ENCODE data around the gene COG5. TPM values are rescaled to one million over a fixed set of nuclear protein-coding genes. Genes with fewer than 3 reads are reported as not detected.

The COG5 gene
- total and polyA plus RNA-seq, 10 of the 15 experiments (the other 5 are each of a cell fraction or from before 2014, with no cell fraction given), result 5.5 to 27.9 (median 15.6) TPM

- TF ChIP-seq ZBTB4 (CRISPR knock-in tag; IDR thresholded peaks at IDR 0.05), result no peak
Measured at GRCh38 chr7:107573537-107573936, 9.8 kb upstream of the COG5 start (continued).

GRCh38 chr7:107570298-107570697, 6.6 kb upstream of the COG5 start:
- ChIA-PET CTCF (no interaction called here), SMC1A (ENCODE audit: uncharacterized antibody, unreplicated experiment) (interaction anchor here (0.6 to 1.3 kb wide), 2 partner anchors 14 to 173 kb away, joined by 3 read pairs; no protein-coding TSS in a partner anchor), RAD21 (ENCODE audit: unreplicated experiment) (no interaction called here), POLR2A (no interaction called here)
- no peaks in the 10 kb centered on the region for H3K4me1 ChIP-seq (ENCODE audit: control insufficient read depth, insufficient read depth, low read length)
- BruUV-seq (replicated peaks), result no TSS peak
- H3K9ac ChIP-seq (ENCODE audit: control insufficient read depth, insufficient read depth, low read length), result no peak overlapping the region
- H3K4me2 ChIP-seq (ENCODE audit: control insufficient read depth, insufficient read depth), result no peak overlapping the region
- no peak for DNase-seq (ENCODE audit: low read depth, low spot score)
- 100% methylated on average over 2 of the region's 2 CpGs for WGBS (ENCODE audit: insufficient coverage, insufficient replicate concordance, low lambda C conversion rate, missing lambda C conversion rate)
- ATAC-seq, result no peak; the same call in 2 of the 3 replicates
- no peaks in the 10 kb centered on the region for H3K9me3 ChIP-seq (replicated peaks; ENCODE audit: control insufficient read depth, insufficient read depth, low read length)
- in situ Hi-C loops (cut with MboI), result no loop called here
- H3K79me2 ChIP-seq (ENCODE audit: control insufficient read depth, insufficient read depth, low read length), result no peaks in the 10 kb centered on the region
- intact Hi-C loops (cut with micrococcal nuclease; ENCODE audit: unreplicated experiment), result no loop called here
- H4K20me1 ChIP-seq (ENCODE audit: control insufficient read depth, insufficient read depth), result no peaks in the 10 kb centered on the region
- no peak for FAIRE-seq
- no peaks in the 10 kb centered on the region for H3K27me3 ChIP-seq (replicated peaks in 1 of 2; ENCODE audit: control insufficient read depth in 2 of 2, insufficient read depth in 2 of 2, low read length in 1 of 2)
- no peak overlapping the region for H3K4me3 ChIP-seq
- no peak overlapping the region for H2AFZ ChIP-seq (ENCODE audit: control insufficient read depth, low read depth, low read length)
- no peak overlapping the region for H3K27ac ChIP-seq (ENCODE audit: control insufficient read depth, insufficient read depth)
- H3K36me3 ChIP-seq (ENCODE audit: control insufficient read depth in 2 of 2, insufficient read depth in 2 of 2, low read length in 1 of 2), result no peaks in the 10 kb centered on the region; a peak in 1 of 4 replicates
- no peak for TF ChIP-seq USF1 (IDR thresholded peaks at IDR 0.05; ENCODE audit: borderline replicate concordance, extremely low read length, insufficient read depth, low read depth, low read length)
- TF ChIP-seq NFXL1 (IDR thresholded peaks at IDR 0.05; ENCODE audit: borderline replicate concordance), result no peak
- TF ChIP-seq CREM (IDR thresholded peaks at IDR 0.05; ENCODE audit: low read depth), result no peak
- no peak for TF ChIP-seq KLF5 (IDR thresholded peaks at IDR 0.05; ENCODE audit: partially characterized antibody)
- TF ChIP-seq JUND (IDR thresholded peaks at IDR 0.05; ENCODE audit: low read depth, low read length), result no peak
- TF ChIP-seq NKRF (conservative IDR thresholded peaks at IDR 0.05), result no peak
- TF ChIP-seq ETV6 (conservative IDR thresholded peaks at IDR 0.05 in 1 of 2, IDR thresholded peaks at IDR 0.05 in 1 of 2; ENCODE audit: borderline replicate concordance in 1 of 2, low read depth in 1 of 2), result no peak
- TF ChIP-seq BCLAF1 (IDR thresholded peaks at IDR 0.05), result no peak
- no peak for TF ChIP-seq NR2F1 (conservative IDR thresholded peaks at IDR 0.05)
- no peak for TF ChIP-seq CREB1 (IDR thresholded peaks at IDR 0.05; ENCODE audit: low read depth)
- no peak for TF ChIP-seq NR2C2 (IDR thresholded peaks at IDR 0.05; ENCODE audit: borderline replicate concordance, control insufficient read depth, insufficient read length, low read depth)
- TF ChIP-seq MTA2 (IDR thresholded peaks at IDR 0.05; ENCODE audit: low read depth), result no peak
- no peak for TF ChIP-seq SMAD5 (IDR thresholded peaks at IDR 0.05; ENCODE audit: low read depth)
